ENCODE data around the gene PELI3.
"Not testable (repeated sequence)": the region's sequence is repeated elsewhere in the genome, so short reads cannot be mapped to it uniquely, and the experiment has no call there.

PELI3 gene

GRCh38 chr11:66459138-66459778 lies 7.4 kb upstream of the PELI3 start:
- peak; percentile 26 for DNase-seq (ENCODE audit: low spot score)
- H3K36me3 Mint-ChIP-seq (ENCODE audit: low read depth), result peaks cover 3% of the 10 kb centered on the region
- no peak overlapping the region for H3K4me3 Mint-ChIP-seq
- H3K27me3 Mint-ChIP-seq (ENCODE audit: low read depth), result no peaks in the 10 kb centered on the region
- H3K27ac Mint-ChIP-seq, result peak overlapping the region; percentile 49
- H3K9me3 Mint-ChIP-seq, result peaks cover 10% of the 10 kb centered on the region
- H3K4me1 Mint-ChIP-seq (ENCODE audit: low read depth), result peaks cover 30% of the 10 kb centered on the region

- Mint-ChIP-seq H3K27ac (no peak overlapping the region), H3K4me3 (no peak overlapping the region), H3K9me3 (peaks cover 10% of the 10 kb centered on the region), H3K36me3 (ENCODE audit: low read depth) (peaks cover 3% of the 10 kb centered on the region), H3K4me1 (ENCODE audit: low read depth) (peaks cover 29% of the 10 kb centered on the region), H3K27me3 (ENCODE audit: low read depth) (no peaks in the 10 kb centered on the region)
- no peak for DNase-seq (ENCODE audit: low spot score)
These were observed 4.7 kb upstream of the PELI3 start for GRCh38 chr11:66462010-66462409.

GRCh38 chr11:66462911-66463310 lies 3.8 kb upstream of the PELI3 start:
- Mint-ChIP-seq H3K4me1 (ENCODE audit: low read depth) (peaks cover 32% of the 10 kb centered on the region), H3K27ac (peak overlapping the region; percentile 16), H3K36me3 (ENCODE audit: low read depth) (peaks cover 3% of the 10 kb centered on the region), H3K4me3 (no peak overlapping the region), H3K9me3 (peaks cover 10% of the 10 kb centered on the region), H3K27me3 (ENCODE audit: low read depth) (no peaks in the 10 kb centered on the region)
- no peak for DNase-seq (ENCODE audit: low spot score)

- peaks cover 10% of the 10 kb centered on the region for H3K9me3 Mint-ChIP-seq
- H3K36me3 Mint-ChIP-seq (ENCODE audit: low read depth); H3K4me3 Mint-ChIP-seq; H3K27me3 Mint-ChIP-seq (ENCODE audit: low read depth); DNase-seq (ENCODE audit: low spot score): not testable (repeated sequence)
- H3K4me1 Mint-ChIP-seq (ENCODE audit: low read depth), result peaks cover 28% of the 10 kb centered on the region
- H3K27ac Mint-ChIP-seq, result peak overlapping the region; percentile 31
These were observed 2.6 kb upstream of the PELI3 start for GRCh38 chr11:66464116-66464515.

GRCh38 chr11:66464916-66465315 lies 1.8 kb upstream of the PELI3 start:
- H3K36me3 Mint-ChIP-seq (ENCODE audit: low read depth), result peaks cover 3% of the 10 kb centered on the region
- H3K4me3 Mint-ChIP-seq, result no peak overlapping the region
- DNase-seq (ENCODE audit: low spot score), result no peak
- H3K9me3 Mint-ChIP-seq, result peaks cover 10% of the 10 kb centered on the region
- no peaks in the 10 kb centered on the region for H3K27me3 Mint-ChIP-seq (ENCODE audit: low read depth)
- H3K27ac Mint-ChIP-seq, result no peak overlapping the region
- H3K4me1 Mint-ChIP-seq (ENCODE audit: low read depth), result peaks cover 23% of the 10 kb centered on the region

- Mint-ChIP-seq H3K27ac (peak overlapping the region; percentile 82), H3K4me1 (ENCODE audit: low read depth) (peaks cover 25% of the 10 kb centered on the region), H3K9me3 (peaks cover 10% of the 10 kb centered on the region), H3K27me3 (ENCODE audit: low read depth) (no peaks in the 10 kb centered on the region), H3K4me3 (peak overlapping the region; percentile 88), H3K36me3 (ENCODE audit: low read depth) (peaks cover 3% of the 10 kb centered on the region)
- no peak for DNase-seq (ENCODE audit: low spot score)
These were observed 1.1 kb upstream of the PELI3 start for GRCh38 chr11:66465373-66466224.

GRCh38 chr11:66467034-66467659 lies 442 bp downstream of the PELI3 start:
- no peak for DNase-seq (ENCODE audit: low spot score)
- peaks cover 25% of the 10 kb centered on the region for H3K4me1 Mint-ChIP-seq (ENCODE audit: low read depth)
- no peaks in the 10 kb centered on the region for H3K27me3 Mint-ChIP-seq (ENCODE audit: low read depth)
- H3K9me3 Mint-ChIP-seq, result peaks cover 5% of the 10 kb centered on the region
- peak overlapping the region; percentile 85 for H3K4me3 Mint-ChIP-seq
- peak overlapping the region; percentile 87 for H3K27ac Mint-ChIP-seq
- H3K36me3 Mint-ChIP-seq (ENCODE audit: low read depth), result peaks cover 2% of the 10 kb centered on the region

- H3K27ac Mint-ChIP-seq, result peak overlapping the region; percentile 87
- no peak for DNase-seq (ENCODE audit: low spot score)
- peaks cover 3% of the 10 kb centered on the region for H3K9me3 Mint-ChIP-seq
- peaks cover 22% of the 10 kb centered on the region for H3K4me1 Mint-ChIP-seq (ENCODE audit: low read depth)
- H3K27me3 Mint-ChIP-seq (ENCODE audit: low read depth), result no peaks in the 10 kb centered on the region
- peaks cover 2% of the 10 kb centered on the region for H3K36me3 Mint-ChIP-seq (ENCODE audit: low read depth)
- H3K4me3 Mint-ChIP-seq, result peak overlapping the region; percentile 85
These were observed 1.1 kb downstream of the PELI3 start for GRCh38 chr11:66467756-66468155.

- H3K4me3 Mint-ChIP-seq, result peak overlapping the region; percentile 85
- no peak overlapping the region for H3K27ac Mint-ChIP-seq
- peaks cover 16% of the 10 kb centered on the region for H3K4me1 Mint-ChIP-seq (ENCODE audit: low read depth)
- no peaks in the 10 kb centered on the region for H3K27me3 Mint-ChIP-seq (ENCODE audit: low read depth)
- H3K9me3 Mint-ChIP-seq, result no peaks in the 10 kb centered on the region
- DNase-seq (ENCODE audit: low spot score), result no peak
- peaks cover 2% of the 10 kb centered on the region for H3K36me3 Mint-ChIP-seq (ENCODE audit: low read depth)
These were observed 2.0 kb downstream of the PELI3 start for GRCh38 chr11:66468691-66469090.

GRCh38 chr11:66469441-66469840 lies 2.7 kb downstream of the PELI3 start:
- no peak overlapping the region for H3K27ac Mint-ChIP-seq
- H3K9me3 Mint-ChIP-seq, result no peaks in the 10 kb centered on the region
- H3K27me3 Mint-ChIP-seq (ENCODE audit: low read depth), result no peaks in the 10 kb centered on the region
- H3K36me3 Mint-ChIP-seq (ENCODE audit: low read depth), result peaks cover 2% of the 10 kb centered on the region
- DNase-seq (ENCODE audit: low spot score), result no peak
- peaks cover 16% of the 10 kb centered on the region for H3K4me1 Mint-ChIP-seq (ENCODE audit: low read depth)
- no peak overlapping the region for H3K4me3 Mint-ChIP-seq

GRCh38 chr11:66470015-66470414 lies 3.3 kb downstream of the PELI3 start:
- Mint-ChIP-seq H3K36me3 (ENCODE audit: low read depth) (peaks cover 2% of the 10 kb centered on the region), H3K4me1 (ENCODE audit: low read depth) (peaks cover 16% of the 10 kb centered on the region), H3K27me3 (ENCODE audit: low read depth) (no peaks in the 10 kb centered on the region), H3K9me3 (no peaks in the 10 kb centered on the region), H3K27ac (peak overlapping the region; percentile 78), H3K4me3 (no peak overlapping the region)
- no peak for DNase-seq (ENCODE audit: low spot score)

- no peak overlapping the region for H3K4me3 Mint-ChIP-seq
- H3K4me1 Mint-ChIP-seq (ENCODE audit: low read depth), result peaks cover 14% of the 10 kb centered on the region
- no peaks in the 10 kb centered on the region for H3K27me3 Mint-ChIP-seq (ENCODE audit: low read depth)
- no peak overlapping the region for H3K27ac Mint-ChIP-seq
- no peaks in the 10 kb centered on the region for H3K9me3 Mint-ChIP-seq
- DNase-seq (ENCODE audit: low spot score), result no peak
- H3K36me3 Mint-ChIP-seq (ENCODE audit: low read depth), result peaks cover 2% of the 10 kb centered on the region
These were observed 4.4 kb downstream of the PELI3 start for GRCh38 chr11:66471142-66471541.

- Mint-ChIP-seq H3K4me3 (no peak overlapping the region), H3K27me3 (ENCODE audit: low read depth) (no peaks in the 10 kb centered on the region), H3K36me3 (ENCODE audit: low read depth) (peaks cover 2% of the 10 kb centered on the region), H3K9me3 (no peaks in the 10 kb centered on the region), H3K4me1 (ENCODE audit: low read depth) (peaks cover 10% of the 10 kb centered on the region), H3K27ac (no peak overlapping the region)
- DNase-seq (ENCODE audit: low spot score), result no peak
These were observed 5.3 kb downstream of the PELI3 start for GRCh38 chr11:66472054-66472453.

- H3K36me3 Mint-ChIP-seq (ENCODE audit: low read depth), result peaks cover 2% of the 10 kb centered on the region
- no peak overlapping the region for H3K4me3 Mint-ChIP-seq
- peaks cover 4% of the 10 kb centered on the region for H3K4me1 Mint-ChIP-seq (ENCODE audit: low read depth)
- no peaks in the 10 kb centered on the region for H3K9me3 Mint-ChIP-seq
- DNase-seq (ENCODE audit: low spot score), result no peak
- no peak overlapping the region for H3K27ac Mint-ChIP-seq
- H3K27me3 Mint-ChIP-seq (ENCODE audit: low read depth), result no peaks in the 10 kb centered on the region
These were observed 6.5 kb downstream of the PELI3 start for GRCh38 chr11:66473167-66473566.
